OCI-LY1 (cell line): ENCODE measurements around the gene ARMH4.

Experiments
- H2AFZ ChIP-seq: fragments of 200-600 bp; sonication (generic), shearing (Covaris generic); 2 replicates; pipeline ENCODE4 v1.6.0; 2014; ENCODE audit warnings: antibody characterized with exemption, mild to moderate bottlenecking, low read length
- H3F3A ChIP-seq: fragments of 200-600 bp; sonication (generic), shearing (Covaris generic); 2 replicates; pipeline ENCODE4 v1.6.0; 2014; ENCODE audit warnings: mild to moderate bottlenecking, antibody characterized with exemption, low read length, moderate library complexity; ENCODE audit not compliant: insufficient read depth
- H3K27ac ChIP-seq: fragments of 200-600 bp; sonication (generic); 2 replicates; pipeline ENCODE4 v1.5.1; 2014; ENCODE audit warnings: low read length, mixed run types, mild to moderate bottlenecking, low read depth; ENCODE audit not compliant: poor library complexity, severe bottlenecking
- H3K27me3 ChIP-seq: fragments of 200-600 bp; sonication (generic); 2 replicates; pipeline ENCODE4 v1.6.0; 2014; ENCODE audit warnings: antibody characterized with exemption, mild to moderate bottlenecking, low read length, moderate library complexity; ENCODE audit not compliant: insufficient read depth
- H3K36me3 ChIP-seq: fragments of 200-600 bp; sonication (generic); 2 replicates; pipeline ENCODE4 v1.6.1; 2014; ENCODE audit warnings: mild to moderate bottlenecking, antibody characterized with exemption, low read length, moderate library complexity, mixed read lengths; ENCODE audit not compliant: insufficient read depth
- H3K4me1 ChIP-seq: fragments of 200-600 bp; sonication (generic); 2 replicates; pipeline ENCODE4 v1.5.1; 2014; ENCODE audit warnings: mild to moderate bottlenecking, low read length, moderate library complexity; ENCODE audit not compliant: insufficient read depth, severe bottlenecking
- H3K4me2 ChIP-seq: fragments of 200-600 bp; sonication (generic), shearing (Covaris generic); 2 replicates; pipeline ENCODE4 v1.6.1; 2014; ENCODE audit warnings: low read length
- H3K4me3 ChIP-seq: fragments of 200-600 bp; sonication (generic); 2 replicates; pipeline ENCODE4 v1.5.1; 2014; ENCODE audit warnings: low read length, low read depth, mild to moderate bottlenecking, mixed read lengths; ENCODE audit not compliant: poor library complexity, severe bottlenecking
- H3K79me2 ChIP-seq: fragments of 200-600 bp; shearing (Covaris generic); 2 replicates; pipeline ENCODE4 v1.6.1; 2016; ENCODE audit warnings: mixed run types, low read length, mixed read lengths; ENCODE audit not compliant: insufficient read depth
- H3K9ac ChIP-seq: fragments of 200-600 bp; sonication (generic), shearing (Covaris generic); 2 replicates; pipeline ENCODE4 v1.6.1; 2014; ENCODE audit warnings: mild to moderate bottlenecking, low read length, mixed read lengths
- H3K9me2 ChIP-seq: fragments of 200-600 bp; sonication (generic), shearing (Covaris generic); 2 replicates; pipeline ENCODE4 v1.6.1; 2014; ENCODE audit warnings: low read depth, mild to moderate bottlenecking, low read length, mixed read lengths
- H3K9me3 ChIP-seq: fragments of 200-600 bp; shearing (Covaris generic); 2 replicates; pipeline ENCODE4 v1.6.1; 2014; ENCODE audit warnings: low read length, mixed read lengths
- H4K20me1 ChIP-seq: fragments of 200-600 bp; sonication (generic), shearing (Covaris generic); 2 replicates; pipeline ENCODE4 v1.6.0; 2016; ENCODE audit warnings: mild to moderate bottlenecking, low read length; ENCODE audit not compliant: insufficient read depth
- EZH2 ChIP-seq: fragments of 200-600 bp; sonication (generic), shearing (Covaris generic); IDR thresholded peaks from 2 replicates; pipeline ENCODE4 v1.8.0; 2017; ENCODE audit warnings: borderline replicate concordance, mixed run types, mild to moderate bottlenecking, antibody characterized with exemption, low read length, moderate library complexity, mixed read lengths
- TF ChIP-seq, protein P1 (sequence below): fragments of 200-600 bp; sonication (generic), shearing (Covaris generic); IDR thresholded peaks from 2 replicates; pipeline ENCODE4 v1.5.1; 2017; ENCODE audit warnings: mild to moderate bottlenecking, antibody characterized with exemption, low read length, moderate library complexity, mixed read lengths

Gene ARMH4

DNA sequence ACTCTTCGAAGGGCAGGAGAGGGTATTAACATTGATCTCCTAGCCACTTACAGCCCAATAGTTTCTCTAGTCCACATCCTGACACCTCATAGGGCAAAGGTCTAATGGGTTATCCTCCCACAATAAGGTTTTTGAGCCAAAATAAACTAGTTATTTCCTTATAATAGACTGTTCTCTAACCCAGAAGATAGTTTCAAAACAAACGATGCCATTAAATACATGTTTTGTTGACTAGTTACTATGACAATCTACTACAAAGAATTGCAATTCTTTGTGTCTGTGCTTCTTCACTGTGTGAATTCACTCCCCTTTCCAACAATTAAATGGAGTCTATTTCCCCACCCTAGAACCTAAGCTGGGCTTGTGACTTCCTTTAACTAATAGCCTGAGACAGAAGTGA lies 41.5 kb upstream of the ARMH4 start:
- TF ChIP-seq, protein P1, sequence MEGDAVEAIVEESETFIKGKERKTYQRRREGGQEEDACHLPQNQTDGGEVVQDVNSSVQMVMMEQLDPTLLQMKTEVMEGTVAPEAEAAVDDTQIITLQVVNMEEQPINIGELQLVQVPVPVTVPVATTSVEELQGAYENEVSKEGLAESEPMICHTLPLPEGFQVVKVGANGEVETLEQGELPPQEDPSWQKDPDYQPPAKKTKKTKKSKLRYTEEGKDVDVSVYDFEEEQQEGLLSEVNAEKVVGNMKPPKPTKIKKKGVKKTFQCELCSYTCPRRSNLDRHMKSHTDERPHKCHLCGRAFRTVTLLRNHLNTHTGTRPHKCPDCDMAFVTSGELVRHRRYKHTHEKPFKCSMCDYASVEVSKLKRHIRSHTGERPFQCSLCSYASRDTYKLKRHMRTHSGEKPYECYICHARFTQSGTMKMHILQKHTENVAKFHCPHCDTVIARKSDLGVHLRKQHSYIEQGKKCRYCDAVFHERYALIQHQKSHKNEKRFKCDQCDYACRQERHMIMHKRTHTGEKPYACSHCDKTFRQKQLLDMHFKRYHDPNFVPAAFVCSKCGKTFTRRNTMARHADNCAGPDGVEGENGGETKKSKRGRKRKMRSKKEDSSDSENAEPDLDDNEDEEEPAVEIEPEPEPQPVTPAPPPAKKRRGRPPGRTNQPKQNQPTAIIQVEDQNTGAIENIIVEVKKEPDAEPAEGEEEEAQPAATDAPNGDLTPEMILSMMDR, result no peak
- no peak for TF ChIP-seq EZH2
- H3K27ac ChIP-seq, result no peak overlapping the region
- H3K4me2 ChIP-seq, result no peak overlapping the region
- no peaks in the 10 kb centered on the region for H4K20me1 ChIP-seq
- H3K36me3 ChIP-seq, result no peaks in the 10 kb centered on the region
- no peaks in the 10 kb centered on the region for H3K4me1 ChIP-seq
- no peaks in the 10 kb centered on the region for H3K27me3 ChIP-seq
- H3K9me3 ChIP-seq, result no peaks in the 10 kb centered on the region
- H3K9me2 ChIP-seq, result no peaks in the 10 kb centered on the region
- H2AFZ ChIP-seq, result no peak overlapping the region
- H3F3A ChIP-seq, result no peaks in the 10 kb centered on the region
- no peak overlapping the region for H3K4me3 ChIP-seq
- no peaks in the 10 kb centered on the region for H3K79me2 ChIP-seq
- no peak overlapping the region for H3K9ac ChIP-seq

DNA sequence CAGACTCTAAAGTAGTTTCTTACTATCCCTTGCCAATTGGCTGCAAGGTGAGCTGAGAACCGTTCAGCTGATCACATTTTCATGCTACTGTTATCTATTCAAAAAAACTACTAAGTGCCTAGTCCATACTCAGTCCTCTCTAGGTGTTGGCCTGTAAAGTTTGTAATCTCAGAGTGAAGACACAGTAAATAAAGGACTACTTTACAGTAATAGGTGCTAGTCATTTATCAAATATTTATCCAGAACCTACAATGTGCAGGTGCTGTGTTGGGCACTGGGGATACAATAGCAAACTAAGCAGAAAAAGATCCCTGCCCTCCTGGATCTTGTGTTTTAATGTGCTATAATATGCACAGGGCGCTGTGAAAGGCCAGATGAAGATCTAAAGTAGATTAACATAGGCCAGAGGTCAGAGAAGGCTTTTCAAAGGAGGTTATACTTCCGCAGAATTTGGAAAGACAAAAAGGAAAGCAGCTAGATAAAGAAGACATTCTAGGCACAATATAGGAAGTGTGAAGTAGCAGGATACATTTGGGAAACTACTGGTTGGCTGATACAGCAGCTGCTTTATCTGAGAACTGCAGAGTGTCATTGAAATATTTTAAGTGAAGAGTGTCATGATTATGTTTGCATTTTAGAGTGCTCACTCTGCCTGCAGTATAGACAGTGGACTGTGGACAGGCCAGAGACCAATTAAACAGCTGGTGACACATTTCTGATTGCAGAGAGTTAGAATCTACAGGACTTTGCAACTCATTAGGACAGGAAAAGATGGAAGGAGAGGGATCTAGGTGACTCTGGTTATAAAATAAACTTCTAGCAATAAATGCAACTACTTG lies 40.0 kb upstream of the ARMH4 start:
- Histone ChIP-seq H3K4me3 (no peak overlapping the region), H2AFZ (no peak overlapping the region), H3K27ac (no peak overlapping the region), H3K4me1 (no peaks in the 10 kb centered on the region), H4K20me1 (no peaks in the 10 kb centered on the region), H3K36me3 (no peaks in the 10 kb centered on the region), H3K9me2 (no peaks in the 10 kb centered on the region), H3K9ac (no peak overlapping the region), H3K9me3 (no peaks in the 10 kb centered on the region), H3K27me3 (no peaks in the 10 kb centered on the region), H3K79me2 (no peaks in the 10 kb centered on the region), H3K4me2 (no peak overlapping the region), H3F3A (no peaks in the 10 kb centered on the region)
- no peak for TF ChIP-seq EZH2
- TF ChIP-seq, protein P1, result no peak

DNA sequence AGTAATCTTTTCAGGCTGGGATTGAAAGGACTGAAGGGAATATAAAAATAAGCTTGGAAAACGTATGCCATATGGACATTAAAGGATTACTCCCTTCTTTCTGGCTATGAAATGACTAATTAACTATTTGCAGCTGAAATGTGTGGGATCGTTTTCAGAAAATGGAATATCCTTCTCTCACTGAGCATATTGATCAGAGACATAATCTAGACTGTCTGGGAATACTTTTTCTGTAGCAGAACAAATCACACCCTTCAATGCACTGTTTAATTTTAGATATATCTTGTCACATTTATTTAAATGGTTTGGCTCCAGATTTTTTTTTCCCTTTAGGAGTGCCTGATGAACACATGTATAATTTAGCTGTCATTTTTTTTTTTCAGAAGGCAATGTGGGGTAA lies 37.2 kb upstream of the ARMH4 start:
- H4K20me1 ChIP-seq, result no peaks in the 10 kb centered on the region
- H3K4me3 ChIP-seq, result no peak overlapping the region
- no peak overlapping the region for H3K4me2 ChIP-seq
- H3K4me1 ChIP-seq, result no peaks in the 10 kb centered on the region
- no peaks in the 10 kb centered on the region for H3K36me3 ChIP-seq
- no peaks in the 10 kb centered on the region for H3K9me3 ChIP-seq
- H2AFZ ChIP-seq, result no peak overlapping the region
- H3K9me2 ChIP-seq, result no peaks in the 10 kb centered on the region
- H3K79me2 ChIP-seq, result no peaks in the 10 kb centered on the region
- H3K27ac ChIP-seq, result no peak overlapping the region
- no peak for TF ChIP-seq EZH2
- TF ChIP-seq, protein P1, result no peak
- no peak overlapping the region for H3K9ac ChIP-seq
- H3K27me3 ChIP-seq, result no peaks in the 10 kb centered on the region
- no peaks in the 10 kb centered on the region for H3F3A ChIP-seq
